Measurements from ENCODE around the gene FANCC.

FANCC gene, protein sequence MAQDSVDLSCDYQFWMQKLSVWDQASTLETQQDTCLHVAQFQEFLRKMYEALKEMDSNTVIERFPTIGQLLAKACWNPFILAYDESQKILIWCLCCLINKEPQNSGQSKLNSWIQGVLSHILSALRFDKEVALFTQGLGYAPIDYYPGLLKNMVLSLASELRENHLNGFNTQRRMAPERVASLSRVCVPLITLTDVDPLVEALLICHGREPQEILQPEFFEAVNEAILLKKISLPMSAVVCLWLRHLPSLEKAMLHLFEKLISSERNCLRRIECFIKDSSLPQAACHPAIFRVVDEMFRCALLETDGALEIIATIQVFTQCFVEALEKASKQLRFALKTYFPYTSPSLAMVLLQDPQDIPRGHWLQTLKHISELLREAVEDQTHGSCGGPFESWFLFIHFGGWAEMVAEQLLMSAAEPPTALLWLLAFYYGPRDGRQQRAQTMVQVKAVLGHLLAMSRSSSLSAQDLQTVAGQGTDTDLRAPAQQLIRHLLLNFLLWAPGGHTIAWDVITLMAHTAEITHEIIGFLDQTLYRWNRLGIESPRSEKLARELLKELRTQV

GRCh38 chr9:95317119-95317892 lies at the start of gene FANCC:
Gene FANCC, minus strand, starts transcription at chr9:95317709. Its CDS starts 68,418 bp downstream, at chr9:95249291.
- peak; percentile 77 for DNase-seq (ENCODE audit: low read depth)

- no peak for DNase-seq (ENCODE audit: low read depth)
These were observed 49.3 kb upstream of the FANCC start for GRCh38 chr9:95366731-95367325.

GRCh38 chr9:95365766-95366165 lies 48.3 kb upstream of the FANCC start:
- no peak for DNase-seq (ENCODE audit: low read depth)

DNA sequence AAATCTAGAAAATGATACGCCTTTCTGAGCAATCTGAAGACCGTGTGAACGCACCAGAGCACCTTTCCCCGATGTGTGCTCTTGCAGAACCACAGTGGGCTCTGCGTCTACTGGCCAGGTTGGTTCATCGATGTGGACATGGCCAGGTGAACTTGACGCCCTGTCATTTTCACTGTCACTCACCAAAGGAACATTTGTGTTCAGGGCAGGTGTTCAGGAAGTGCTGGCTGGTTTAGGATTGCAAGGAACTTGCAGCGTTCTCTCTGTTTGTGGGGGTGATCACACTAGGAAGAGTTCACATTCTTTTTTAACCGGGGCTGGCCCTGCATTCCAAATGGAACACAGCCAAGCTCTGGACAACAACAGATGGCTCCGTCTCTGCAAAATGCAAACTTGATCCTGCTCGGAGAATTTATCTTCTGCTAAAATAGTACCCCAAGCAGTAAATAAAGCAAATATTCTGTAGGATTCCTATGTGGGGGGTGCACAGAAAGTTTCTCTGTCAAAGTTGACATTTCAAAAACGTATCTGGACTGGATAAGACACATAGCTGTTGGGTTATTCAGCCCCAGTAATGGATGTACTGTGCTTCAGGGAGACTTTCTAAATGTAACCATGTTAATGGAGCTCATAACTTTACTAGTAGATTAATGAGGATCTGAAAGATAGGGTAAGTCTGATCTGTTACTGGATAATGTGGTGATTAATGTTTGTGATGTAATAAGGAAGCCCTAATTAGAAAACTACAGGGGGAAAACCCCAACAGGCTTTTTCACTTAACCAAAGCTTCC lies 45.7 kb upstream of the FANCC start:
- no peak for DNase-seq (ENCODE audit: low read depth)

DNA sequence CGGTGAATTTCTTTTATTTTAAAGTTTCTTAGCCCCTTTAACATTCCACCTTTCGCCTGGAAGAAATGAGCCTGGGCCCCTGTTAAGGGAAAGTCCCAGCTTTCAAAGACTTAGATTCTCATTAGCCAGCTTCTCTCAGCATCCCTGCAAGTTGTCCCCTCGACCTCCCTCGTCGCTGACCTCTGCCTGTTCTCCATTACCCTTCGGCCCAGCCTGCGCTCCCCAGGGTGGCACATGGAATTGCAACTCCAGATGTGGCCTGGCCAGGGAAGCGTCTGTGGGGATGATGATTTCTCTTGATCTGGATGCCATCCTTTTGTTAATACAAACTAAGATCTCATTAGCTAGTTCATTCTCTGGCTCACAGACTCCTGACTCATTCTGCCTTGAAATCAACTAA lies 43.4 kb upstream of the FANCC start:
- no peak for DNase-seq (ENCODE audit: low read depth)

DNA sequence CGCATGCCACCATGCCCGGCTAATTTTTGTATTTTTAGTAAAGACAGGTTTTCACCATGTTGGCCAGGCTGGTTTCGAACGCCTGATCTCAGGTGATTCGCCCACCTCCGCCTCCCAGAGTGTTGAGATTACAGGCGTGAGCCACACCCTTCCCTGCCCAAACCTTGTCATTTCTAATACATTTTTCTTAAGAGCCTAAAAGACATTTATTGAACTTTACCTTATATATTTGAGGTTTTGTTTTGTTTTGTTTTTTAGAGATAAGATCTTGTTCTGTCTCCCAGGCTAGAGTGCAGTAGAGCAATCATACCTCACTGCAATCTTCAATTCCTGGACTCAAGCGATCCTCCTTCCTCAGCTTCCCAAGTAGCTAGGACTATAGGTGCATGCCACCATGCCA lies 39.8 kb upstream of the FANCC start:
- DNase-seq (ENCODE audit: low read depth), result no peak

DNA sequence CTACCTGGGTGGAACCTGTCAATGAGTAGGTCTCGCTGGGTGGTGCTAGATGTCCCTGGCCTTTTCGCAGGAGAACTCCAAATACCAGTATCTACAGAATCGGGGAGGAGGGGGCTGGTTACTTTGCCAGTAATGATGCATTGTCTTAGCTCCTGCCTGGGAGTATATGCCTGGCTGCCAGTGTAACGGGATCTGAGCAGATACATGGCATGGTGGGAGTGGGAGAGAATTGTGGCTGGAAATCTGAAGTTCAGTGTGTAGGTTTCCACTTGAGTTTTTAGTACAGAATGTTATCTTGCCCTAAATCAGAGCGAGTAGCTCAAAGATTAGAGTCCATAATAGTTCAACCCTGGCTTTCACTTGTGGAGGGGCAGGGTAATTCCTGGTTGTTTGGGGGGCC lies 38.0 kb upstream of the FANCC start:
- DNase-seq (ENCODE audit: low read depth), result no peak

DNA sequence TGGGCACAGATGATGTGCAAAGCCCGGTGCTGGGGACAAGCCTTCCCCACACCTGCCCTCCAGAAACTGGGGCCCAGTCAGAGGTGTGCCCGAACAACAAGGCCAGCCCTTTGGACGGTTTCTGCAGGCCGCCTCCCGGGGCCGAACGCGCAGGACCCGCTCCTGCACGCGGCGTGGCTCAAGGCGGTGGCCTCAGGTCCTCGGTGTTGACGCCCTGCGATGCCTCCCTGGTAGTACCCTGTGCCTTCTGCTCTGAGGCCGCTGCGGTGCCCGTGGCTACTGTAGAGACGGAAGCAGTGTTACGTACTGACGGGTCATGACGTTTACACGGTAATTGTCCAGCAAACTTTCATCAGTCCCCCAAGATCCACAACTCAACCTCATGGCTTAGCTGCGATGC lies 33.5 kb upstream of the FANCC start:
- DNase-seq (ENCODE audit: low read depth), result no peak

- DNase-seq (ENCODE audit: low read depth), result no peak
These were observed 32.8 kb upstream of the FANCC start for GRCh38 chr9:95350266-95350665.

DNA sequence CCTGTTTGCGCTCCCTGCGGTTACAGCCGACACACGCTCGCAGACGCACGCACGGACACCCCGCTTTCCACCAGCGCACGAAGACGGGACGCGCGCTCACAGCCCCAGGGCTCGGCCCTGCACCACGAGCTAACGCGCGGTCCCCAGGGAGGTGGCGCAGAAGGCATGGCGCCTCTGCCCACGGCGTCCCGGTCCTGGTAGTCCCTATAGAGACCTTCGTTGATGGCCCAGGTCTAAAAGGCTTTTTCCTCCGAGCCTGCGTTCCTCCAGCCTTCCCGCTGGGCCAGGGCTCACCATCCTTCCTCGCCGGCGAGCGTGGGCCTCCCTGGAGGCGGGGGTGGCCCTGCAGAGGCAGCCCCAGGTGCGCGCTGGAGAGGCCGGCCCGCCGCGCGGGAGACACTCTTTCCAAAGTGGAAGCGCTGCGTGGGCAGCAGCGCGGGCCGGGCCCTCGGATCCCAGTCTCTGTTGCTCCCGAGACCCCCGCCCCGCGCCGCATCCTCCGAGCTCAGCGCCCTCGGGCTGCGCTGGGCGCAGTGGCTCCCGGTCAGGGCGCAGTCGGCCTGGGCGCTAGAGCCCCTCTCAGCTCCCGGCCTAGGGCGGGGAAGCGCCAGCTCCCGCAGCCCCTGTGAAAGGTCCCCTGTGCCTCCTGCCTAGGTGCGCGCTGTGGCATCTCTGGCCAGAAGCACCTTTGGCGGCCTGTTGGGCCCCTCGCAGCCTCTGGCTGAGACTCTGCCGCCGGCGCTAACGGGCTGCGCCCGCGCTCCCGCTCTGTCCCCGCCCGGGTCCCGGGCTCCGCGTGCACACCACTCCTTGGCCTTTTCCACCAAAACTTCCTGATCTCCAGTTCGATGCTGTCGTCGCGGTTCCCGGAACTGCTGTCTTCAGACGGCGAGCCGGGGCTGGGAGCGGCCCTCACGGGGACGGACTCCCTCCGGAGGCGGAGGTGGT lies 31.9 kb upstream of the FANCC start:
- DNase-seq (ENCODE audit: low read depth), result no peak

DNA sequence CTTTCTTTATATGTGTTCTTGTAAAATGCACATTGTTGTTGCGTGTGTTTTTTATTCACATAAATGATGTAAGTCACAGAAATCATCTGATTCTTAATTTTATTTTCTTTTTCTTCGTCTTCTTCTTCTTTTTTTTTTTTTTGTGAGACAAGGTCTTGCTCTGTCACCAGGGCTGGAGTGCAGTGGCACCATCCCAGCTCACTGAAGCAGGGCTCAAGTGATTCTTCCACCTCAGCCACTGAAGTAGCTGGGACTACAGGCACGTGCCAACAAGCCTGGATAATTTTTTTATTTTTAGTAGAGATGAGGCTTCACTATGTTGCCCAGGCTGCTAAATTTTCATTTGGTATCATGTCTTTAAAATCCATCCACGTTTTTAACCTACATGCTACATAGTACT lies 28.5 kb upstream of the FANCC start:
- no peak for DNase-seq (ENCODE audit: low read depth)

- no peak for DNase-seq (ENCODE audit: low read depth)
These were observed 27.3 kb upstream of the FANCC start for GRCh38 chr9:95344735-95345325.

GRCh38 chr9:95343725-95344287 lies 26.3 kb upstream of the FANCC start:
- no peak for DNase-seq (ENCODE audit: low read depth)

- DNase-seq (ENCODE audit: low read depth), result no peak
These were observed 25.1 kb upstream of the FANCC start for GRCh38 chr9:95342571-95342970.

GRCh38 chr9:95341293-95341962 lies 23.9 kb upstream of the FANCC start:
- no peak for DNase-seq (ENCODE audit: low read depth)

DNA sequence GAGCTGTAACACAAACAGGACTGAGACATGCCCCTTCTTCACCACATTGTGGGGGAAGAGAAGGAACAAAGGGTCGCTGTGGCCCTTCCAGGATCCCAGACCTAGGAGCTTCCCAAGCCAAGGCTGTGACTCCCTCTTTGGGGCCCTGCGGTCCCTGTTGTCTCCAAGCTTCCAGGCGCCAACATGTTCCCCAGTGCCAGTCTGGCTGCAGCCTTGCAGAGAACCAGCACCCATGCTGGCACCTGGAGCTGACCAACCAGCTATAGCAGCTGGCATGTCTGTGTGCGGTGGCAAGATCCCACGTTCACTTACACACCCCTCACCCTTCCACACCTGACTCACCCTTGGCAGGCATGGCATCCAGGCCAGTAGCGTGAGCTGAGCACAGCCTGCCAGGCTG lies 20.7 kb upstream of the FANCC start:
- no peak for DNase-seq (ENCODE audit: low read depth)

- no peak for DNase-seq (ENCODE audit: low read depth)
These were observed 18.8 kb upstream of the FANCC start for GRCh38 chr9:95336281-95336680.

DNA sequence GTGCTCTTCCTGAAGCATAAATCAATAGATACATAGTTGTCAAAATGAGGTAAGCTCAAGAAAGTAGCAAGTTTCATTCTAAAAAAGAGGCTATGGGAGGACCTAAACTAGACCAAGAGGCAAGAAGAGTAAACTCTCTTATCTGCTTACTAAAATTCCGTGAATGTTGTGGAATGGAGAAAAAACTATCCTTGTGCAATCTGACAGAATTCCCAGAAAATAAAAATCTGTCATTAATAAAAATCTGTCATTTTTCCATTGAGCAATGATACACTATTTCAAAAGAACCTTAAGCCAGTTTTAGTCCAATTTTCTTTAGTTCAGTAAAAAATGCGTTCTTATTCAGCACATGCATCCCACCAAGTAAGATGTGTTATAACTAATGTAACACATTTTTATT lies 15.9 kb upstream of the FANCC start:
- no peak for DNase-seq (ENCODE audit: low read depth)

DNA sequence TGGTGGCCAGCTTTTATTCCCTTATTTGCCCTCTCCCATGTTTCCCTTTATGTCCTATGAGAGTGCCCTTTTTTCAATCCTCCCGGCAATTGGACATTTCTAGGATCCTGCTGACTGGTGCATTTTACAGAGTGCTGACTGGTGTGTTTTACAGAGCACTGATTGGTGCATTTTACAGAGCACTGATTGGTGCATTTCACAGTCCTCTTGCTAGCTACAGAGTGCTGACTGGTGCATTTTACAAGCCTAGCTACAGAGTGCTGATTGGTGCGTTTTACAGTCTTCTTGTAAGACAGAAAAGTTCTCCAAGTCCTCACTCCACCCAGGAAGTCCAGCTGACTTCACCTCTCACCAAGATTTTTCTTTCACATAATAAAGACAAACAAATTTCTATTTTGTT lies 15.4 kb upstream of the FANCC start:
- DNase-seq (ENCODE audit: low read depth), result no peak

All from HS-27A (cell line).